ENCODE measurements around the gene CAMTA1.
"Not testable (repeated sequence)": the region's sequence is repeated elsewhere in the genome, so short reads cannot be mapped to it uniquely, and the experiment has no call there.

CAMTA1 gene

GRCh38 chr1:6813165-6813564 lies 27.9 kb downstream of the CAMTA1 start:
- DNase-seq = no peak

GRCh38 chr1:6815726-6816125 lies 30.5 kb downstream of the CAMTA1 start:
- DNase-seq = peak; percentile 37 to 67 (median 54)

- peak in 2 of 3 donors; percentile 10 to 24 for DNase-seq
Measured at GRCh38 chr1:6819246-6820040, 34.2 kb downstream of the CAMTA1 start.

DNA sequence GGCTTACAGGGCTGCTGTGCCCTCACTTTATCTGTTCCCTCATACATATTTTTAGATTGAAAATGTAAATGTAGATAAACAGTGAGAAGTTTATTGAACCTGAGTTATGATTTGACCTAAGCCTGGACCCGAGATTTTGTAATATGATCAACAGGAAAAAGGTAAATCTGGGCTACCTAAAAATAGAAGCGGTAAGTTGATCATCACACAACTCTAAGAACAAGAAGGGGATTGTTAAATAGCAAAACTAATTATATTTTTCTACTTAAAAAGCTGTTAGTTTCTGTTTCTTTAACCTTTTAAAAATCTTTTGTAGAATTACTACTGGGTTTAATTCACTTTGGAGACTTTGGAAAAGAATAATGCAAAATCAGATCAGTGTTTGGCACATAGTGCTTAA lies 35.6 kb downstream of the CAMTA1 start:
- DNase-seq = no peak

GRCh38 chr1:6822530-6823359 lies 37.5 kb downstream of the CAMTA1 start:
- no peak for DNase-seq

GRCh38 chr1:6823793-6824192 lies 38.5 kb downstream of the CAMTA1 start:
- DNase-seq = no peak

DNA sequence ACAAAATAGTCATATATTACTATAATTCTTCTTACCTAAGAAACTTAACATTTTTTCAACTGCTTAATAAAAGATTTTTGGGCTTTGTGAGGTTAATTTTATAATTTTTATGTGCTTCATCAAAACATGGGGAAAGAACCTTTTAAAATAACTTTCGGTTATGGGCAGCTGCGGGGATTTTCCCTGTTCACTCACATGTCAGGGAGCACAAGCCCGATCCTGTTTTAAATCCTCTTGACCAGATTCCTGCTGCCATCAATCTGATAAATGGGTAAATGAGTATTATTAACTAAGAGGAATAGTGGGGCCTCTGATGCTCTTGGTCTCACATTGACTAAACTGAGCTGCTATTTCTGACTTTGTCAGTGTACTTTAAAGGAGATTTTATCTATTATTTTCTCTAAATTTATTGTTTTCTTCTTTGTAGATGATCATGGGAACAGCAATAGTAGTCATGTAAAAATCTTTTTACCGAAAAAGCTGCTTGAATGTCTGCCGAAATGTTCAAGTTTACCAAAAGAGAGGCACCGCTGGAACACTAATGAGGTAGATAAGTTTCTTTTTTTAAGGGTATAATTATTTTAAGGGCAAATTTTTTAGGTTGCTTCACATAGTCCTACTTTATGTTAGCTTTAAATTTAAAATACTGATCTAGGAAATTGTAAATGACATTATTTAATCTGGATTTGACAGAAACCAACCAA lies 39.6 kb downstream of the CAMTA1 start:
- DNase-seq = peak in 1 of 3 donors; percentile 2

- DNase-seq = no peak
Measured at GRCh38 chr1:6825828-6826227, 40.6 kb downstream of the CAMTA1 start.

- DNase-seq = no peak
Measured at GRCh38 chr1:6827079-6827478, 41.8 kb downstream of the CAMTA1 start.

DNA sequence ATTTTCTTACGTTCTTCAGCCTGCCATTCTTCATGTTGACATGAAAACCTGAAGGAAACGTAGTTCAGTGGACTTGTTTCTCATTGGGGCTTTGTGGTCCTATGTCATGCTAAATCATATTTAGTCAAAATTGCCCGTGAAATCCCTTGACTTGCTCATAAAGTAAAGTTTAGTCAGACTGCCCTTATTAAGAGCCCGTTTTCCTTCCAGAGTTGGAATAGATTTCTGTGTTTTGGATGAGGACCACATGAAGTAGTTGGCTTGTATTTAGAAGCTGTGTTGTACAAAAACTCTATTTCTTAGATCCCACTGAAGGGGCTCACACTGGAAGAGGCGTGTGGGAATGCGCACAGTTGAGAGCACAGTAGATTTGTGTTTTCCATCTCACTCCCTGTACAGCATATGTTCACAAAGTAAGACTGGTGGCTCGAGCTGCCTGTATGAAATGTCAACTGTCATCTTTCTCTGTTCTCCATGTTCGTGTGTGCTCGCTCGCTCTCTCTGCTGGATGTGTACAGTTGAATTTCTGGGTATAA lies 42.4 kb downstream of the CAMTA1 start:
- no peak for DNase-seq

DNA sequence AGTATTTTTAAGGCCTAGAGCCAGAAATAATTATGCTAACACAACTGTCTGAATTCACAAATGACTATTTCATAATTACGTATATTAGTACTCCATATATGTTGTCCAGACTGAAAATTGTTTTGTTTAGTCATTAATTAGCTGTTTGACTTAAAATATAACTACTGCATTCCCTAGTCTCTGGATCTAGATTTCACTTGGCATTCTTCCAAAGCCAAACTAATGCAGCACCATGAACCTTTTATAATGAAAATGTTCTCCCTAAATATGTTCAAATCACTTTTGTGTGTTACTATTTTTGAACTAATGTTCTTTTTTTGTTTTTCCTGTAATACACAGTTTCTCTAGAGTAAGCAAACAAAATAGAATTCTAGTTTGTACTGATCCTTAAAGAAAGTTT lies 46.1 kb downstream of the CAMTA1 start:
- DNase-seq = no peak

GRCh38 chr1:6832006-6832405 lies 46.8 kb downstream of the CAMTA1 start:
- not testable (repeated sequence) for DNase-seq

DNA sequence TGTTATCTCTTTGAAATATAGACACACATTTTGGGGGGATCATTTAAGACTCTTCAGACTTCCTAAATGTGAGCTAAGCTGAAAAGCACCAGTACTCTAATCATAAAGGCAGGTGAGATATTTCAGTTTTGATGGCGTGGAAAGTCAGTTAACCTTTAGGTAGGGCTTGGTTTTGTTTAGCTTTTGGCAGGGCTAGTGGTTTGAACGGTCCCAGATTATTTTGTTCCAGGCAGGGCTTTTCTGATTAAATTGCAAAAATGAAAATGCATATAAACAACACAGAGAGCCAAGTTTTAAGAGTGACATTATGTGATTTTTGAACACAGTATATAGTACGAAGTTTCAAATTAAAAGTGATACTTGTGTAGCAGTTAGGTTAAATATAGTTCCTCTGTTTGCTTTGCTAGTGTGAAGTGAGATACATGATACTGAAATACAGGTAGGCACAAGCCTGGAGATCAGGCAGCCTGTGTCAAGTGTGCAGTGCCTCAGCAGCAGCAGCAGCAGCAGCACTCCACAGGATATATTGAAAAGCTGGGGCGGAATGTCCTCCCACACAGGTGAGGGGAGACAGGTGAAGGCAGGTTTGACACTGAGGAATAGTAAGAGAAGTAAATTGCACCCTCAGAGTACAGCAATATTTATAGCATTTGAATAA lies 47.4 kb downstream of the CAMTA1 start:
- DNase-seq = no peak

- no peak for DNase-seq
Measured at GRCh38 chr1:6833804-6834203, 48.5 kb downstream of the CAMTA1 start.

- DNase-seq = no peak
Measured at GRCh38 chr1:6834366-6834765, 49.1 kb downstream of the CAMTA1 start.

GRCh38 chr1:6835139-6835538 lies 49.9 kb downstream of the CAMTA1 start:
- DNase-seq = peak in 1 of 3 donors; percentile 6

DNA sequence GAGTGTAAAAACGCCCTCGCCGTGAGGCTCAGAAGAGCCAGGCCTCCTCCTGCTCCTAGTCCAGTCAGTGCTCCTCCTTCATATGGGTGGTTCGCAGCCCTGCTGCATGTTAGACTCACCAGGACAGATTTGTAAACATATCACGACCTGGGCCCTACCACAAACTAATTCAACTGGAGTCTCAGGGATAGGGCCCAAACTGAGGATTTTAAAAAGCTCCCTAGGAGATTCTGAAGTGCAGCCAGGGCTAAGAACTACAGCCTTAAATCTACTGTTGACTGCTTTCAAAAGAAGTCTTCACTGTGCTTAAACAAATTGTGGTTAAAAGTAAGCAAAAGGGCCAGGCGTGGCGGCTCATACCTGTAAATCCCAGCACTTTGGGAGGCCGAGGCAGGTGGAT lies 57.0 kb downstream of the CAMTA1 start:
- DNase-seq = no peak

DNA sequence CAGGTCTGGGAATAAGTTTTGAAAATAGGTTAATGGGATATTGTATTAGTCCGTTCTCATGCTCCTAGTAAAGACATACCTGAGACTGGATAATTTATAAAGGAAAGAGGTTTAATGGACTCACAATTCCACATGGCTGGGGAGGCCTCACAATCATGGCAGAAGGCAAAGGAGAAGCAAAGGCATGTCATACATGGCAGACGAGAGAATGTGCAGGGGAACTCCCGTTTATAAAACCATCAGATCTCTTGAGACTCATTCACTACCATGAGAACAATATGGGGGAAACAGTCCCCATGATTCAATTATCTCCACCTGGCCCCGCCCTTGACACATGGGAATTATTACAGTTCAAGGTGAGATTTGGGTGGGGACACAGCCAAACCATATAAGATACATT lies 60.5 kb downstream of the CAMTA1 start:
- DNase-seq = not testable (repeated sequence)

DNA sequence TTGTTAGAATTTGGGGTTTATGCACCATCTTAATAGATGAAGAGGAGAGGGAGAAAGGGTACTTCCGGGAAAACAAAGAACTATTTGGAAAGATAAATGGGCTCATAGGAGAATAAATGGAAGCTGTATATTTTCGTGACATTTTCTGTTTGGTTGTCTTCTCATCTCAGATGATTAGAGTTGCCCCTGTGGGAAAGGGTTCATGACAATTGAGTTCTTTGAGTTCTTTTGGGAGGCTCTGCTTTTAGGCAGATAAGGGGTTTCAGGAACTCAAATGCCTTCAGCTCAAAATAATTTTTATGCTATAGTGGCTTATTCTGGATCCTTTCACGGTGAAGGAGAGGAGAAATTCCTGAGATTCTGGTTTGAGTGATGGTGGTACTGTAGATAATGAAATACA lies 63.6 kb downstream of the CAMTA1 start:
- no peak for DNase-seq

DNA sequence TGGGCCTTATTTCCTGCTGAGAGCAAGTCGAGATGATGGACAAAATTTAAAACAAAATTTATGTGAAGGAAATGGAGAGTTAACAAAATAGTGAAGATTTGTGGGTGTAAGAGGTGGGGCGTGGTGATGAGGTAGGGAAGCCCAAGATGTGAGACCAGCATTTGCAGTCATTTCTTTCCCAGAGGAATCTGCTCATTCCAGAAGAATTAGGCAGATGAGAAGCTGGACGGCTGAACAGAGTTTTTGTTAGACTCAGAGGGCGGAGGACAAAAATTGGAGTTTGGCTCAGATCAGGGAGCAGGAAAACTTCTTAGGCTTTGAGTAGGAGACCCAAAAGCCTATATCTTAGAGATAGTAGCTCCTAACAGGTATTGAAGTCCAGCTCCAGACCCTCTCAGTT lies 65.3 kb downstream of the CAMTA1 start:
- DNase-seq = no peak

DNA sequence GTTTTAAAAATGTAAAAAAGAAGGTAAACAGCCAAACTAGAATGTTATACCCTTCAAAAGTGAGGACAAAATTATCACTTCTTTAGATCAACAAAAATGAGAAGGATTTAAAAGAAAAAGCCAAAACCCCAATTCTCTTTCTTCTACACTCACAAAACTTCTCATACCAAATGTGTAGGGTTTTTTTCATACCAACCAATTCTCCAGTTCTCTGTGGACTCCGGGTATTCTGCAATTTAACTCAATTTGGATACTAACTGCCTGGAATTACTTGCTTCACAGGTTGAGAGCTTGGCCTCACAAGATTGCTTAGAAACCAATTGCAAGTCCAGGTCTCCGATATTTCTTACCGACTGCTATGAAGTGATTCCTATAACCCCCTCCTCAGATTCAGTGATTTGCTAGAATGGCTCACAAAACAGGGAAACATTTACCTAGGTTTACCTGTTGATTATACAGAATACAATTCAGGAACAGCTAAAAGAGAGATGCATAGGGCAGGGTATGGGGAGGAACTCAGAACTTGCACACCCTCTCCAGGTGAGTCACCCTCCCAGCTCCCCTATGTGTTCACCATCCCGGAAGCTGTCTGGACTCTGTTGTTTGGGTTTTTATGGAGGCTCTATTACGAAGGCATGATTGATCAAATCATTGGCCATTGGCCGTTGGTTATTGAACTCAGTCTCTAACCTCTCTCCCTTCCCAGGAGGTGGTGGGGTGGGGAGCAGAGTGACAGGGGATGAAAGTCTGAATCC lies 67.1 kb downstream of the CAMTA1 start:
- DNase-seq = no peak

DNA sequence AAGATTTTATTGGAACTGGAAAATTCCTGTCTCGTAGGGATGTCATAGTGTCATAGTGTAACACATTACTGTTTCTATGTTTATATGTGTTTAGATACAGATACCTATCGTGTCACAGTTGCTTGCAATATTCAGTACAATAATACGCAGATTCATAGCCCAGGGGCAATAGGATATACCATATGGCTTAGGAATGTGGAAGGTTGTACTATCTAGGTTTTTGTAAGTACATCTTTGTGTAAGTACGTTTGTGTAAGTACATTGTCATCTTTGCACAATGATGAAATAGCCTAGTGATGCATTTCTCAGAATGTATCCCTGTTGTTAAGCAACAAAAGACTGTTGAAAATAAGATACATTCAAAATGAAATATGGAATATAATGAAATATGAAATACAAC lies 68.9 kb downstream of the CAMTA1 start:
- DNase-seq = no peak
